DOHH2 (cell line): ENCODE data around the gene STAT5B.

ENCODE experiments used
- CTCF ChIP-seq: fragments of 200-600 bp; sonication (generic); IDR thresholded peaks from one replicate; pipeline ENCODE4 v1.5.1; 2014; ENCODE audit warnings: antibody characterized with exemption, mild to moderate bottlenecking, low read depth, low read length; ENCODE audit not compliant: poor library complexity, severe bottlenecking
- EZH2phosphoT487 ChIP-seq: fragments of 200-600 bp; sonication (generic); IDR thresholded peaks from 2 replicates; pipeline ENCODE4 v1.6.1; 2017; ENCODE audit warnings: borderline replicate concordance, mild to moderate bottlenecking, antibody characterized with exemption, low read length, moderate library complexity, mixed read lengths

GRCh38 chr17:42275527-42276358, 448 bp downstream of the STAT5B start:
- TF ChIP-seq CTCF (no peak), EZH2phosphoT487 (no peak)
